Neural progenitor cell (in vitro differentiated cells): Measurements from ENCODE around the gene ENAH. TPM values are rescaled to one million over a fixed set of nuclear protein-coding genes. Genes with fewer than 3 reads are reported as not detected.

Source experiments
- DNase-seq: peaks from one replicate; pipeline ENCODE4 v3.0.0-alpha.2; 2016; ENCODE audit warnings: low spot score
- H2AFZ ChIP-seq: fragments of 200-600 bp; sonication (generic); replicated peaks from 2 replicates; pipeline ENCODE4 v1.6.1; 2016; ENCODE audit warnings: antibody characterized with exemption
- H3F3A ChIP-seq: fragments of 200-600 bp; sonication (generic); 2 replicates; pipeline ENCODE4 v1.6.1; 2016; ENCODE audit warnings: antibody characterized with exemption, low read depth
- H3K27ac ChIP-seq: fragments of 200-600 bp; sonication (generic); 2 replicates; pipeline ENCODE4 v1.5.1; 2016; ENCODE audit warnings: mild to moderate bottlenecking
- H3K27me3 ChIP-seq: fragments of 200-600 bp; sonication (generic); 2 replicates; pipeline ENCODE4 v1.6.1; 2016; ENCODE audit warnings: mild to moderate bottlenecking, moderate library complexity
- H3K36me3 ChIP-seq: fragments of 200-600 bp; sonication (generic); 2 replicates; pipeline ENCODE4 v1.5.1; 2016
- H3K4me1 ChIP-seq: fragments of 200-600 bp; sonication (generic); 2 replicates; pipeline ENCODE4 v1.6.1; 2016; ENCODE audit warnings: mixed run types
- H3K4me2 ChIP-seq: fragments of 200-600 bp; sonication (generic); 2 replicates; pipeline ENCODE4 v1.6.1; 2016
- H3K4me3 ChIP-seq: fragments of 200-600 bp; sonication (generic); 2 replicates; pipeline ENCODE4 v1.5.1; 2016
- H3K79me2 ChIP-seq: fragments of 200-600 bp; sonication (generic); 2 replicates; pipeline ENCODE4 v1.6.1; 2016; ENCODE audit warnings: low read depth
- H3K9ac ChIP-seq: fragments of 200-600 bp; sonication (generic); 2 replicates; pipeline ENCODE4 v1.6.1; 2016
- H3K9me3 ChIP-seq: fragments of 200-600 bp; sonication (generic); 2 replicates; pipeline ENCODE4 v1.5.1; 2016; ENCODE audit warnings: low read depth
- H4K20me1 ChIP-seq: fragments of 200-600 bp; sonication (generic); 2 replicates; pipeline ENCODE4 v1.6.1; 2016; ENCODE audit warnings: low read depth
- H3K27ac Mint-ChIP-seq: 3 replicates; pipeline ENCODE4 v1.8.0; 2021; ENCODE audit warnings: mixed read lengths
- H3K27me3 Mint-ChIP-seq: 2 replicates; pipeline ENCODE4 v1.8.0; 2022; ENCODE audit warnings: low read depth, mild to moderate bottlenecking, inconsistent platforms, moderate library complexity, mixed read lengths; ENCODE audit not compliant: insufficient read depth
- H3K36me3 Mint-ChIP-seq: 3 replicates; pipeline ENCODE4 v1.8.0; 2021; ENCODE audit warnings: mixed read lengths
- H3K4me1 Mint-ChIP-seq: 3 replicates; pipeline ENCODE4 v1.8.0; 2021; ENCODE audit warnings: mixed read lengths
- H3K4me3 Mint-ChIP-seq: 3 replicates; pipeline ENCODE4 v1.8.0; 2021; ENCODE audit warnings: mild to moderate bottlenecking, moderate library complexity, mixed read lengths
- H3K9me3 Mint-ChIP-seq: 3 replicates; pipeline ENCODE4 v1.8.0; 2020; ENCODE audit warnings: mixed read lengths
- CTCF ChIP-seq: fragments of 200-600 bp; sonication (generic); IDR thresholded peaks from 2 replicates; pipeline ENCODE4 v1.5.1; 2017; ENCODE audit warnings: antibody characterized with exemption, mild to moderate bottlenecking
- EZH2 ChIP-seq: fragments of 200-600 bp; sonication (generic); IDR thresholded peaks from 2 replicates; pipeline ENCODE4 v1.6.1; 2017; ENCODE audit warnings: antibody characterized with exemption, mild to moderate bottlenecking, moderate library complexity
- EZH2phosphoT487 ChIP-seq: fragments of 200-600 bp; sonication (generic); IDR thresholded peaks from 2 replicates; pipeline ENCODE4 v1.6.1; 2017; ENCODE audit warnings: antibody characterized with exemption
- total RNA-seq: library from RNA; depleted of rRNA; stranded (reverse); fragments of >200 nt; gene quantifications from 2 replicates; pipeline ENCODE4 v1.2.3, GENCODE V29; 2015; ENCODE audit warnings: low replicate concordance

The ENAH gene
- total RNA-seq, 1 donor from 2014 or later, result 346 TPM

- Mint-ChIP-seq H3K27ac (no peak overlapping the region), H3K27me3 (no peaks in the 10 kb centered on the region), H3K4me3 (no peak overlapping the region), H3K4me1 (peaks cover 37% of the 10 kb centered on the region), H3K9me3 (no peaks in the 10 kb centered on the region), H3K36me3 (peaks cover 4% of the 10 kb centered on the region)
- Histone ChIP-seq H3K27ac (peak overlapping the region; percentile 75), H3K9ac (no peak overlapping the region), H3K36me3 (no peaks in the 10 kb centered on the region), H2AFZ (no peak overlapping the region), H3K79me2 (peaks cover 98% of the 10 kb centered on the region), H4K20me1 (peaks cover 93% of the 10 kb centered on the region), H3K4me3 (no peak overlapping the region), H3K4me2 (no peak overlapping the region), H3K4me1 (peaks cover 15% of the 10 kb centered on the region), H3K27me3 (no peaks in the 10 kb centered on the region), H3F3A (no peaks in the 10 kb centered on the region), H3K9me3 (no peaks in the 10 kb centered on the region)
- no peak for DNase-seq
- no peak for TF ChIP-seq EZH2phosphoT487
- no peak for TF ChIP-seq EZH2
- TF ChIP-seq CTCF, result no peak
These were observed 79.7 kb downstream of the ENAH start for GRCh38 chr1:225573216-225573615.

GRCh38 chr1:225572422-225572821 lies 80.5 kb downstream of the ENAH start:
- Histone ChIP-seq H3K4me3 (no peak overlapping the region), H3K27me3 (no peaks in the 10 kb centered on the region), H3K36me3 (no peaks in the 10 kb centered on the region), H3K4me2 (no peak overlapping the region), H4K20me1 (peaks cover 93% of the 10 kb centered on the region), H3K9ac (no peak overlapping the region), H3K27ac (no peak overlapping the region), H2AFZ (no peak overlapping the region), H3K4me1 (peaks cover 7% of the 10 kb centered on the region), H3K9me3 (no peaks in the 10 kb centered on the region), H3K79me2 (peaks cover 98% of the 10 kb centered on the region), H3F3A (no peaks in the 10 kb centered on the region)
- no peak overlapping the region for H3K4me3 Mint-ChIP-seq
- DNase-seq, result no peak
- no peak overlapping the region for H3K27ac Mint-ChIP-seq
- no peaks in the 10 kb centered on the region for H3K9me3 Mint-ChIP-seq
- H3K36me3 Mint-ChIP-seq, result peaks cover 4% of the 10 kb centered on the region
- no peaks in the 10 kb centered on the region for H3K27me3 Mint-ChIP-seq
- H3K4me1 Mint-ChIP-seq, result peaks cover 29% of the 10 kb centered on the region
- TF ChIP-seq CTCF (no peak), EZH2phosphoT487 (no peak), EZH2 (no peak)

GRCh38 chr1:225567789-225568188 lies 85.1 kb downstream of the ENAH start:
- H3K9me3 ChIP-seq, result no peaks in the 10 kb centered on the region
- H3K4me1 Mint-ChIP-seq, result peaks cover 9% of the 10 kb centered on the region
- H3K27me3 Mint-ChIP-seq, result no peaks in the 10 kb centered on the region
- no peak overlapping the region for H3K4me3 ChIP-seq
- peaks cover 14% of the 10 kb centered on the region for H3K36me3 Mint-ChIP-seq
- TF ChIP-seq CTCF (peak; percentile 43), EZH2phosphoT487 (no peak), EZH2 (no peak)
- no peaks in the 10 kb centered on the region for H3K4me1 ChIP-seq
- no peaks in the 10 kb centered on the region for H3K27me3 ChIP-seq
- no peak overlapping the region for H3K4me2 ChIP-seq
- H3K9me3 Mint-ChIP-seq, result no peaks in the 10 kb centered on the region
- H3K36me3 ChIP-seq, result peaks cover 4% of the 10 kb centered on the region
- H4K20me1 ChIP-seq, result peaks cover 68% of the 10 kb centered on the region
- no peak overlapping the region for H2AFZ ChIP-seq
- H3K4me3 Mint-ChIP-seq, result no peak overlapping the region
- H3K9ac ChIP-seq, result no peak overlapping the region
- H3K79me2 ChIP-seq, result peaks cover 95% of the 10 kb centered on the region
- no peak overlapping the region for H3K27ac ChIP-seq
- H3F3A ChIP-seq, result no peaks in the 10 kb centered on the region
- peak; percentile 25 for DNase-seq
- H3K27ac Mint-ChIP-seq, result no peak overlapping the region
